Measurements from ENCODE around the gene STING1.
A peak's percentile ranks its signal among the peaks of the same experiment; 100 is the strongest.

STING1 gene

GRCh38 chr5:139439013-139439903 lies 43.3 kb downstream of the STING1 start, which contains the start of gene DNAJC18:
Gene DNAJC18, minus strand, starts transcription at chr5:139439525. Its CDS starts 80 bp downstream, at chr5:139439445.
- DNase-seq (ENCODE audit: low spot score), result peak; percentile 81

GRCh38 chr5:139438707-139439012 lies 43.9 kb downstream of the STING1 start:
- DNase-seq (ENCODE audit: low spot score), result no peak

GRCh38 chr5:139435676-139436075 lies 46.9 kb downstream of the STING1 start:
- DNase-seq (ENCODE audit: low spot score), result no peak

- no peak for DNase-seq (ENCODE audit: low spot score)
Observed at GRCh38 chr5:139431706-139432105, 50.9 kb downstream of the STING1 start.

GRCh38 chr5:139430015-139430414 lies 52.5 kb downstream of the STING1 start:
- DNase-seq (ENCODE audit: low spot score), result no peak

GRCh38 chr5:139426203-139426885 lies 56.2 kb downstream of the STING1 start:
- DNase-seq (ENCODE audit: low spot score), result no peak
